AG09319 (cell line): ENCODE data around the gene BRF1.

Source experiments
- DNase-seq: peaks from one replicate; pipeline ENCODE4 v3.0.0-alpha.2; 2010; ENCODE audit warnings: low read depth; ENCODE audit errors: extremely low read depth
- CTCF ChIP-seq: IDR thresholded peaks from 2 replicates; pipeline ENCODE4 v1.5.1; 2011; ENCODE audit warnings: low read depth, mild to moderate bottlenecking, inconsistent platforms, low read length, moderate library complexity

Gene BRF1

DNA sequence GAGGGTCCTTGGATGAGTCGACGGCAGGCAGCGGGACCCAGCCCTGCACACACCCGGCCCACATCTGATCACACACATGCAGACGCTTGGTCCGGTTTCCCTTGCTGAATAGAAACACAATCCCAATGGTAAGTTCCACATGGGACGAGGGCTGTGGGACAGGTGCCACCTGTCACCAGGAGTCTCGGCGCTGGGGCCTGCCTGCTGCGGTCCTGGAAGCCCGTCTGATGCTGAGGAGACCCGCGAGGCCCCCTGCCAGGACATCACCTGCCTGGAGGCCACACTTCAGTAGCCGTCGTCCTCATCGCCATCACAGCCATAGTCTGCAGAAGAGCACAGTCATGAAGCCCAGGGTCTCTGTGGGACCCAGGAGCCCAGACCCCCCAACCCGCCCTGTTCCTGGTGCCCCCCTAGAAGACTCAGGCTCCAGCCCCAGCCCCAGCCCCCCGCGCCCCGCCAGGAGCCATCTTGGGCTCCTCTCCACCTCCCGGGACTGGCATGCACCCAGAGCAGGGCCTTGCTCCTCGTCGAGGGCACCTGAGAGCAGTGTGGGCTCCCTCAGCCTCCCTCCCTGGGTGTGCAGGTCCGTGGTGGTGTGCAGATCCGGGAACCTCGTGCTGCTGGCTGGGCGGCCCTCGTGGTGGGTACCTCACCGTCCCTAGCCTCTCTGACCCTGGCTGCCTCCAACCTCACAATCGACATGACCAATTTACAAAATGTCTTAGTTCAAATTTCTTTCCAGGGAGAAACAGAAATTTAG is 90.4 kb downstream of the BRF1 start:
- DNase-seq = no peak
- TF ChIP-seq CTCF = no peak

DNA sequence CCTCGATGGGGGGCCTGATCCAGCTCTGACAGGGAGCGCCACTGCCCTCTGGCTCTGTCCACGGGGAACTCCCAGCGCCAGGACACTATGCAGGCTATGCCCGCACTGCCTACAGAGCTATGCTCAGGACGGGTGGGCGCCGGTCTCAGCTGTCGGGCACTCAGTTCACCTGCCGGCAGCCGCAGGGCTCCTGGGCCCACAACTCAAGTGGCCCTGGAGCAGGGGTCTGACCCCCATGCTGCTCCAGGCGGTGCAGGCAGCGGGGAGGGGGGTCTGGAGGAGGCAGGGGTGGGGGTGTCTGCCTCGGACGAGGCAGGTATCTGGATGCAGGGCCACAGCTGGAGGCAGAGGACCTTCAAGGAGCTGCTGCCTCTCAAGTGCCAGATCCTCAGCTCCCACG is 91.2 kb downstream of the BRF1 start:
- DNase-seq = no peak
- TF ChIP-seq CTCF = no peak

- DNase-seq = no peak
These were observed 91.7 kb downstream of the BRF1 start for GRCh38 chr14:105209091-105209490.

GRCh38 chr14:105208738-105209075 is 92.1 kb downstream of the BRF1 start:
- no peak for DNase-seq
- no peak for TF ChIP-seq CTCF

More at GRCh38 chr14:105209091-105209490, 91.7 kb downstream of the BRF1 start:
- TF ChIP-seq CTCF = no peak

GRCh38 chr14:105207996-105208737 is 92.6 kb downstream of the BRF1 start:
- DNase-seq = no peak
- no peak for TF ChIP-seq CTCF

DNA sequence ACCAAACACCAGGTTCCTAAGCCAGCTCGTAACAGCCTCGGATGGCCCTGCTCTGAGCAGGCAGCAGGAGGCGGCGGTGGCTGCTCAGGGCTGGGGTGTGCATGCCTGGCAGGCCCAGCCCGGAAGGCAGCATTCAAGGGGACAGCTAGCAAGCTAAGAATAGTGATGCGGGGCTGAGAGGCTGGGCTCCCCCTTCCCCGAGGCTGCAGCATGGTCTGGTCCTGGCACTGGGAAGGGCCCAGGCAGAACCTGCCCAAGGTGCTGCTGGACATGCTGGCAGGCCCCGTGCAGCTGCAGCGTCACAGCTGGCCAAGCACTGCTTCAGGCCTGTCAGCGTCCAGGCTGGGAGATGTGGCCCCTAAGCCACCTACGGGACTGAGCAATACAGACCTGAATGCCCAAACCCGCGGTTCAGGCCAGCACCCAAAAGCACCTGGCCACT is 93.3 kb downstream of the BRF1 start:
- TF ChIP-seq CTCF = no peak
- DNase-seq = no peak

GRCh38 chr14:105206873-105207272 is 93.9 kb downstream of the BRF1 start:
- DNase-seq = no peak
- TF ChIP-seq CTCF = no peak
